ENCODE results near the gene SLC35E4.

DNA sequence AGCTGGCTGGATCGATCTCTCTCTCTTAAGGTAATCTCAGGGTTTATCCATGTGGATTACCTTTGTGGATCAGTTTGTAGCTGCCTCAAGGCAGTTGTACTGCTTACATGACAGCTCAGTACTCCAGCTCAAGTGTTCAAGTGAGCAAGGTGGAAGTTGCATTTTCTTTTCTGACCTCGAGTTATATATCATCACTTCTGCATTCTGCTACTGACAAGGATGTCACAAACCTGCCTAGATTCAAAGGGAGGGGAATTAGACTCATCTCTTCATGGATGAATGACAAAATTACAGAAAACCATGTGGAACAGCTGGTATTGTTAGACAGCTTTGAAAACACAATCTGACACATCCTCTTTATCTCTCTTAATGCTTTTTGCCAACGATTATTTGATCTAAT is 34.7 kb upstream of the SLC35E4 start:
- TF ChIP-seq, protein P1, sequence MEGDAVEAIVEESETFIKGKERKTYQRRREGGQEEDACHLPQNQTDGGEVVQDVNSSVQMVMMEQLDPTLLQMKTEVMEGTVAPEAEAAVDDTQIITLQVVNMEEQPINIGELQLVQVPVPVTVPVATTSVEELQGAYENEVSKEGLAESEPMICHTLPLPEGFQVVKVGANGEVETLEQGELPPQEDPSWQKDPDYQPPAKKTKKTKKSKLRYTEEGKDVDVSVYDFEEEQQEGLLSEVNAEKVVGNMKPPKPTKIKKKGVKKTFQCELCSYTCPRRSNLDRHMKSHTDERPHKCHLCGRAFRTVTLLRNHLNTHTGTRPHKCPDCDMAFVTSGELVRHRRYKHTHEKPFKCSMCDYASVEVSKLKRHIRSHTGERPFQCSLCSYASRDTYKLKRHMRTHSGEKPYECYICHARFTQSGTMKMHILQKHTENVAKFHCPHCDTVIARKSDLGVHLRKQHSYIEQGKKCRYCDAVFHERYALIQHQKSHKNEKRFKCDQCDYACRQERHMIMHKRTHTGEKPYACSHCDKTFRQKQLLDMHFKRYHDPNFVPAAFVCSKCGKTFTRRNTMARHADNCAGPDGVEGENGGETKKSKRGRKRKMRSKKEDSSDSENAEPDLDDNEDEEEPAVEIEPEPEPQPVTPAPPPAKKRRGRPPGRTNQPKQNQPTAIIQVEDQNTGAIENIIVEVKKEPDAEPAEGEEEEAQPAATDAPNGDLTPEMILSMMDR (IDR thresholded peaks at IDR 0.05; ENCODE audit: low read depth, low read length, missing input control) = no peak
- TF ChIP-seq, protein P2, sequence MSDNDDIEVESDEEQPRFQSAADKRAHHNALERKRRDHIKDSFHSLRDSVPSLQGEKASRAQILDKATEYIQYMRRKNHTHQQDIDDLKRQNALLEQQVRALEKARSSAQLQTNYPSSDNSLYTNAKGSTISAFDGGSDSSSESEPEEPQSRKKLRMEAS (IDR thresholded peaks at IDR 0.05) = no peak
- TF ChIP-seq RAD21 (IDR thresholded peaks at IDR 0.05) (no peak), YY1 (IDR thresholded peaks at IDR 0.05) (no peak), JUND (IDR thresholded peaks at IDR 0.05) (no peak)
- TF ChIP-seq, protein P3, sequence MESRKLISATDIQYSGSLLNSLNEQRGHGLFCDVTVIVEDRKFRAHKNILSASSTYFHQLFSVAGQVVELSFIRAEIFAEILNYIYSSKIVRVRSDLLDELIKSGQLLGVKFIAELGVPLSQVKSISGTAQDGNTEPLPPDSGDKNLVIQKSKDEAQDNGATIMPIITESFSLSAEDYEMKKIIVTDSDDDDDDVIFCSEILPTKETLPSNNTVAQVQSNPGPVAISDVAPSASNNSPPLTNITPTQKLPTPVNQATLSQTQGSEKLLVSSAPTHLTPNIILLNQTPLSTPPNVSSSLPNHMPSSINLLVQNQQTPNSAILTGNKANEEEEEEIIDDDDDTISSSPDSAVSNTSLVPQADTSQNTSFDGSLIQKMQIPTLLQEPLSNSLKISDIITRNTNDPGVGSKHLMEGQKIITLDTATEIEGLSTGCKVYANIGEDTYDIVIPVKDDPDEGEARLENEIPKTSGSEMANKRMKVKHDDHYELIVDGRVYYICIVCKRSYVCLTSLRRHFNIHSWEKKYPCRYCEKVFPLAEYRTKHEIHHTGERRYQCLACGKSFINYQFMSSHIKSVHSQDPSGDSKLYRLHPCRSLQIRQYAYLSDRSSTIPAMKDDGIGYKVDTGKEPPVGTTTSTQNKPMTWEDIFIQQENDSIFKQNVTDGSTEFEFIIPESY (IDR thresholded peaks at IDR 0.05) = no peak
- TF ChIP-seq, protein P4, sequence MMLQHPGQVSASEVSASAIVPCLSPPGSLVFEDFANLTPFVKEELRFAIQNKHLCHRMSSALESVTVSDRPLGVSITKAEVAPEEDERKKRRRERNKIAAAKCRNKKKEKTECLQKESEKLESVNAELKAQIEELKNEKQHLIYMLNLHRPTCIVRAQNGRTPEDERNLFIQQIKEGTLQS (IDR thresholded peaks at IDR 0.05) = no peak
- TF ChIP-seq, protein P5, sequence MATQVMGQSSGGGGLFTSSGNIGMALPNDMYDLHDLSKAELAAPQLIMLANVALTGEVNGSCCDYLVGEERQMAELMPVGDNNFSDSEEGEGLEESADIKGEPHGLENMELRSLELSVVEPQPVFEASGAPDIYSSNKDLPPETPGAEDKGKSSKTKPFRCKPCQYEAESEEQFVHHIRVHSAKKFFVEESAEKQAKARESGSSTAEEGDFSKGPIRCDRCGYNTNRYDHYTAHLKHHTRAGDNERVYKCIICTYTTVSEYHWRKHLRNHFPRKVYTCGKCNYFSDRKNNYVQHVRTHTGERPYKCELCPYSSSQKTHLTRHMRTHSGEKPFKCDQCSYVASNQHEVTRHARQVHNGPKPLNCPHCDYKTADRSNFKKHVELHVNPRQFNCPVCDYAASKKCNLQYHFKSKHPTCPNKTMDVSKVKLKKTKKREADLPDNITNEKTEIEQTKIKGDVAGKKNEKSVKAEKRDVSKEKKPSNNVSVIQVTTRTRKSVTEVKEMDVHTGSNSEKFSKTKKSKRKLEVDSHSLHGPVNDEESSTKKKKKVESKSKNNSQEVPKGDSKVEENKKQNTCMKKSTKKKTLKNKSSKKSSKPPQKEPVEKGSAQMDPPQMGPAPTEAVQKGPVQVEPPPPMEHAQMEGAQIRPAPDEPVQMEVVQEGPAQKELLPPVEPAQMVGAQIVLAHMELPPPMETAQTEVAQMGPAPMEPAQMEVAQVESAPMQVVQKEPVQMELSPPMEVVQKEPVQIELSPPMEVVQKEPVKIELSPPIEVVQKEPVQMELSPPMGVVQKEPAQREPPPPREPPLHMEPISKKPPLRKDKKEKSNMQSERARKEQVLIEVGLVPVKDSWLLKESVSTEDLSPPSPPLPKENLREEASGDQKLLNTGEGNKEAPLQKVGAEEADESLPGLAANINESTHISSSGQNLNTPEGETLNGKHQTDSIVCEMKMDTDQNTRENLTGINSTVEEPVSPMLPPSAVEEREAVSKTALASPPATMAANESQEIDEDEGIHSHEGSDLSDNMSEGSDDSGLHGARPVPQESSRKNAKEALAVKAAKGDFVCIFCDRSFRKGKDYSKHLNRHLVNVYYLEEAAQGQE (IDR thresholded peaks at IDR 0.05) = no peak

Data from liver (tissue), 3 donors.